Measurements from ENCODE around the gene PPP1R13B.

Gene PPP1R13B

GRCh38 chr14:103739466-103739792 is 107.9 kb downstream of the PPP1R13B start:
- DNase-seq = no peak

- no peak for DNase-seq
Measured at GRCh38 chr14:103738701-103739451, 108.5 kb downstream of the PPP1R13B start.

- no peak for DNase-seq
Measured at GRCh38 chr14:103738166-103738565, 109.2 kb downstream of the PPP1R13B start.

- DNase-seq = no peak
Measured at GRCh38 chr14:103737432-103738045, 109.8 kb downstream of the PPP1R13B start.

GRCh38 chr14:103736546-103737431 is 110.6 kb downstream of the PPP1R13B start:
- DNase-seq = no peak

- no peak for DNase-seq
Measured at GRCh38 chr14:103735815-103736545, 111.4 kb downstream of the PPP1R13B start.

- DNase-seq = no peak
Measured at GRCh38 chr14:103735439-103735814, 111.9 kb downstream of the PPP1R13B start.

- no peak for DNase-seq
Measured at GRCh38 chr14:103735022-103735421, 112.4 kb downstream of the PPP1R13B start.

- no peak for DNase-seq
Measured at GRCh38 chr14:103734081-103734888, 113.1 kb downstream of the PPP1R13B start.

GRCh38 chr14:103733651-103734050 is 113.7 kb downstream of the PPP1R13B start:
- no peak for DNase-seq

- no peak for DNase-seq
Measured at GRCh38 chr14:103732868-103733620, 114.3 kb downstream of the PPP1R13B start.

GRCh38 chr14:103731916-103732867 is 115.2 kb downstream of the PPP1R13B start:
- no peak for DNase-seq

GRCh38 chr14:103731481-103731880 is 115.9 kb downstream of the PPP1R13B start:
- DNase-seq = no peak

GRCh38 chr14:103730490-103731035 is 116.8 kb downstream of the PPP1R13B start:
- DNase-seq = no peak

- no peak for DNase-seq
Measured at GRCh38 chr14:103729496-103730448, 117.6 kb downstream of the PPP1R13B start.

GRCh38 chr14:103728721-103729120 is 118.7 kb downstream of the PPP1R13B start:
- DNase-seq = no peak

GRCh38 chr14:103728141-103728540 is 119.2 kb downstream of the PPP1R13B start:
- no peak for DNase-seq

GRCh38 chr14:103727313-103727980 is 119.9 kb downstream of the PPP1R13B start:
- DNase-seq = no peak
